Cardiac muscle cell (in vitro differentiated cells and primary cell): Measurements from ENCODE around the gene SUCLG2. TPM values are rescaled to one million over a fixed set of nuclear protein-coding genes. Genes with fewer than 3 reads are reported as not detected.

ENCODE experiments used
- DNase-seq, 2 donors: peaks; one replicate each; pipeline versions ENCODE4 v3.0.0 to v3.0.0-alpha.2; 2010 to 2017; ENCODE audit warnings: low read depth in 1 of 2, low spot score in 1 of 2
- H3K27ac ChIP-seq: fragments of 200-600 bp; sonication (generic); 2 replicates; pipeline ENCODE4 v1.5.1; 2016
- H3K27me3 ChIP-seq: fragments of 200-600 bp; sonication (generic); 2 replicates; pipeline ENCODE4 v1.6.0; 2016; ENCODE audit warnings: control low read depth
- H3K36me3 ChIP-seq: fragments of 200-600 bp; sonication (generic); 2 replicates; pipeline ENCODE4 v1.5.1; 2016; ENCODE audit warnings: control low read depth
- H3K4me1 ChIP-seq: fragments of 200-600 bp; sonication (generic); 2 replicates; pipeline ENCODE4 v1.8.1; 2017; ENCODE audit warnings: low read depth, mild to moderate bottlenecking, mixed run types
- H3K4me3 ChIP-seq: fragments of 200-600 bp; sonication (generic); 2 replicates; pipeline ENCODE4 v1.5.1; 2016; ENCODE audit warnings: mild to moderate bottlenecking
- H3K9me3 ChIP-seq: fragments of 200-600 bp; sonication (generic); 2 replicates; pipeline ENCODE4 v1.5.1; 2017; ENCODE audit warnings: low read depth, mild to moderate bottlenecking, control low read depth
- polyA plus RNA-seq: library from polyadenylated mRNA; unstranded; fragments of >200 nt; fragmentation: Nextera tagmentation; extraction: Ambion mirVana; gene quantifications from 2 replicates; pipeline ENCODE4 v1.2.1, GENCODE V29; 2016
- total RNA-seq: library from RNA; depleted of rRNA; stranded (reverse); fragments of >200 nt; gene quantifications from 2 replicates; pipeline ENCODE4 v1.2.3, GENCODE V29; 2016
- TF ChIP-seq, protein P1 (sequence below): IDR thresholded peaks from 2 replicates; pipeline ENCODE4 v1.5.1; 2012; ENCODE audit warnings: low read depth, mild to moderate bottlenecking, low read length

Gene SUCLG2
- total and polyA plus RNA-seq, 2 experiments from 2014 or later: 38.4 to 39.0 TPM

DNA sequence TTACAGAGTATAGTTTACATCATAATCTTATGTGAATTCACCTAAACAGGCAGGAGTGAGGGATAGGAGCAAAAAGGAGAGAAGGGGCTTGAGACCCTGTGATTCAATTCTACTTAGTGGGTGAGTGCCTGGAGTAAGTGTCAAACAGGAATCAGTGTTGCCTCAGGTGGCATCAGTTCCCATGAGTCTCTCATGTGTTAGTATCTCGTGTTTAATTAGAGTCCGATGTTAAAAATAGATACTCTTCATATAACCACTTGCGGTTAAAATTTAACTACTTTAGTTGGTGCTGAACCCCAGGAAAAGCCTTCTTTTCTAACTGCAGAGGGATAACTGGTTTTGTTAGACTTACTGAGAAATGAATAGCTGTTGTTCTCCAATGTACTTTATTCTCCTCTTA lies 251.5 kb downstream of the SUCLG2 start:
- no peaks in the 10 kb centered on the region for H3K27me3 ChIP-seq

DNA sequence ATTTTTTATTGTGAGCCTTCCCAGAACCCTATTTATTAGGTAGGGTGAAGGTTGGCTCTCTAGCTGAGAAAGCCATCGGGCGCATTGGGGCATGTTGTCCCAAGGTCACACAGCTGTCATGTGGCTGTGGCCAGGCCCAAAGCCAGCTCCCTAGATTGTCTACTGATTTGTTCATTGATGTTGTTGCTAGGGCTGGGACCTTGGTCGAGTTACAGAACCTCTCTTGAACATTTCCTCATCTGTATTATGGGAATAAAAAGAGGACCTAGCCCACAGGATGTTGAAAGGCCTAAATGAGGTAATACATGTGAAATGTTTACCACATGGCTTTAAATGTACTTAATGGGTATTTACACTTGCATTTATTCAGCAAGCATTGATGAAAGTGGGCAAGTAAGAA lies 252.5 kb downstream of the SUCLG2 start:
- Histone ChIP-seq H3K4me1 (peaks cover 6% of the 10 kb centered on the region), H3K4me3 (no peak overlapping the region), H3K27me3 (no peaks in the 10 kb centered on the region), H3K9me3 (no peaks in the 10 kb centered on the region), H3K36me3 (no peaks in the 10 kb centered on the region), H3K27ac (no peak overlapping the region)
- DNase-seq: no peak
- TF ChIP-seq, protein P1, sequence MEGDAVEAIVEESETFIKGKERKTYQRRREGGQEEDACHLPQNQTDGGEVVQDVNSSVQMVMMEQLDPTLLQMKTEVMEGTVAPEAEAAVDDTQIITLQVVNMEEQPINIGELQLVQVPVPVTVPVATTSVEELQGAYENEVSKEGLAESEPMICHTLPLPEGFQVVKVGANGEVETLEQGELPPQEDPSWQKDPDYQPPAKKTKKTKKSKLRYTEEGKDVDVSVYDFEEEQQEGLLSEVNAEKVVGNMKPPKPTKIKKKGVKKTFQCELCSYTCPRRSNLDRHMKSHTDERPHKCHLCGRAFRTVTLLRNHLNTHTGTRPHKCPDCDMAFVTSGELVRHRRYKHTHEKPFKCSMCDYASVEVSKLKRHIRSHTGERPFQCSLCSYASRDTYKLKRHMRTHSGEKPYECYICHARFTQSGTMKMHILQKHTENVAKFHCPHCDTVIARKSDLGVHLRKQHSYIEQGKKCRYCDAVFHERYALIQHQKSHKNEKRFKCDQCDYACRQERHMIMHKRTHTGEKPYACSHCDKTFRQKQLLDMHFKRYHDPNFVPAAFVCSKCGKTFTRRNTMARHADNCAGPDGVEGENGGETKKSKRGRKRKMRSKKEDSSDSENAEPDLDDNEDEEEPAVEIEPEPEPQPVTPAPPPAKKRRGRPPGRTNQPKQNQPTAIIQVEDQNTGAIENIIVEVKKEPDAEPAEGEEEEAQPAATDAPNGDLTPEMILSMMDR: no peak

More for the DNA sequence above, 251.5 kb downstream of the SUCLG2 start:
- H3K27ac ChIP-seq: no peak overlapping the region
- no peak overlapping the region for H3K4me3 ChIP-seq
- no peak for DNase-seq
- TF ChIP-seq, protein P1: no peak
- no peaks in the 10 kb centered on the region for H3K36me3 ChIP-seq
- H3K4me1 ChIP-seq: peaks cover 10% of the 10 kb centered on the region
- H3K9me3 ChIP-seq: no peaks in the 10 kb centered on the region

DNA sequence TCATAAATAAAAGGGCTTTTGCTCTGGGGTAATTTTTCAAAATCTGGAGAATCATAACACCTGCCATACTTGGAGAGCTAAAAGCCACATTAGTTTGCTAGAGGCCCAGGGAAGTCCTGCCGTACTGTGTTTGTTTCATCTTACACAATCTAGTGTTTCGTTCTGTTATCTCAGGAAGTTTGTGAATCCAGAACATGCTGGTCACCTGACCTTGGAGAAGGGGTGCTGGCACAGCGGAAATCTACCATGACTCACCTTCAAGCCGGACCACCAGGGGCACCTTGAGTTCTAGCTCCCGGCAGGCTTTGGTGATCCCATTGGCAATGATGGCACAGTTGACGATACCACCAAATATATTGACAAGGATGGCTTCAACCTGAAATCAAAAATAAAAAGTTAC lies 253.9 kb downstream of the SUCLG2 start:
- Histone ChIP-seq H3K27ac (no peak overlapping the region), H3K4me1 (peaks cover 6% of the 10 kb centered on the region), H3K9me3 (no peaks in the 10 kb centered on the region), H3K27me3 (no peaks in the 10 kb centered on the region), H3K36me3 (no peaks in the 10 kb centered on the region), H3K4me3 (no peak overlapping the region)
- no peak for DNase-seq
- TF ChIP-seq, protein P1: no peak

DNA sequence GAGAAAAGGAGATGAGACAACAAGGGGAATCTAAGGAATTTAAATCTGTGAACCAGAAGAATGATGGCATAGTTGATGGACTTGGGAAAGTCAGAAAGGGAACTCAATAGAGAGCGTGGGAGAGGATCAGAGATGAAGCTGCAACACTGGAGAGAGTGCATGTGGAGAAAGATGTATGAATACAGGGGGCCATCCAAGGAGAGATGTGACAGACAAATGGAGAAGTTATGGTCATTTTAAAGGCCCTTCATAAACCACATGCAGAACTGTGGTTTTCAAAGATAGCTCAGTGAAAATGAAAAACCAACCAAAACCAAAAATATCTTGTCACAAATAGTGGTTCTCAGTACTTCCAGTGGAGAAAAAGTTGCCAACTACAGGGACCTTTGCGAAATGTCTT lies 265.2 kb downstream of the SUCLG2 start:
- no peak for DNase-seq
- Histone ChIP-seq H3K9me3 (no peaks in the 10 kb centered on the region), H3K4me1 (peaks cover 5% of the 10 kb centered on the region), H3K4me3 (no peak overlapping the region), H3K27ac (no peak overlapping the region), H3K27me3 (no peaks in the 10 kb centered on the region), H3K36me3 (no peaks in the 10 kb centered on the region)
- TF ChIP-seq, protein P1: no peak

DNA sequence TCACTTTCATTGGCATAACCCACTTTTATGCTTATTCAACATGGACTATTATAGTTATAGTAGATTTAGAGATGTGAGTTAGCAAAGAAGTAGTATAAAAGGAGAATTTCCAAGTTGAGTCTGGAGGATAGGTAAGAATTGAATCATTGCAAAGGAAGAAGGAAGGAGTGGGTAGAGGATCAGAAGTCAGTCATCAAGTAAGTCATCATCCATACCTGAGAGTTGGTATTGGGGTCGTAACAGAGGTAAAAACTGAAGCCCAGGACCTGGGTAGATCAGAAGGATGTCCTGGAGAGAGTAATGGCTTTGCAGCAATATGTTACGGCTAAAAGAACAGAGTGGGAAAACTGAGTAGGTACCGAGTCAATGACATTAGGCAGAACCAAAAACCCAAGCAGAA lies 265.7 kb downstream of the SUCLG2 start:
- no peak overlapping the region for H3K27ac ChIP-seq
- no peaks in the 10 kb centered on the region for H3K36me3 ChIP-seq
- peaks cover 7% of the 10 kb centered on the region for H3K4me1 ChIP-seq
- no peaks in the 10 kb centered on the region for H3K27me3 ChIP-seq
- no peaks in the 10 kb centered on the region for H3K9me3 ChIP-seq
- TF ChIP-seq, protein P1: no peak
- DNase-seq: no peak
- H3K4me3 ChIP-seq: no peak overlapping the region

DNA sequence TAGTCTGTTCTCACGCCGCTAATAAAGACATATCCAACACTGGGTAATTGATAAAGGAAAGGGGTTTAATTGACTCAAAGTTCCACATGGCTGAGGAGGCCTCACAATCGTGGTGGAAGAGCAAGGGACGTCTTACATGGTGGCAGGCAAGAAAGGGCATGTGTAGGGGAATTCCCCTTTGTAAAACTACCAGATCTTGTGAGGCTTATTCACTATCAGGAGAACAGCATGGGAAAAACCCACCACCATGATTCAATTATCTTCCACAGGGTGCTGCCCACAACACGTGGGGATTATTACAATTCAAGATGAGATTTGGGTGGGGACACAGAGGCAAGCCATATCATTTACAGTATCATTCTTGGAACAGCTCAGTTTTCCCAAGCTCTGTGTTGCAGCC lies 268.0 kb downstream of the SUCLG2 start:
- Histone ChIP-seq H3K27me3 (no peaks in the 10 kb centered on the region), H3K36me3 (no peaks in the 10 kb centered on the region), H3K4me1 (peaks cover 19% of the 10 kb centered on the region), H3K4me3 (no peak overlapping the region), H3K27ac (no peak overlapping the region), H3K9me3 (no peaks in the 10 kb centered on the region)
- TF ChIP-seq, protein P1: no peak
- DNase-seq: no peak
